K562 (cell line): ENCODE measurements around the gene FKBP15. TPM values are rescaled to one million over a fixed set of nuclear protein-coding genes. Genes with fewer than 3 reads are reported as not detected.
A peak's percentile ranks its signal among the peaks of the same experiment; 100 is the strongest.

Source experiments
- BRF1 ChIP-seq: IDR thresholded peaks from 3 replicates; pipeline ENCODE4 v1.6.1; 2011; ENCODE audit warnings: borderline replicate concordance, mild to moderate bottlenecking; ENCODE audit not compliant: insufficient read length; ENCODE audit errors: extremely low read depth
- CBFA2T3 ChIP-seq: fragments of 450-650 bp; IDR thresholded peaks from 2 replicates; pipeline ENCODE4 v1.6.1; 2017
- CEBPB ChIP-seq: fragments of 450-650 bp; IDR thresholded peaks from 2 replicates; pipeline ENCODE4 v1.6.1; 2016; ENCODE audit warnings: missing genetic modification characterization, missing compliant biosample characterization
- DIDO1 ChIP-seq: fragments of 450-650 bp; IDR thresholded peaks from 2 replicates; pipeline ENCODE4 v1.6.1; 2016; ENCODE audit warnings: low read depth, missing biosample characterization, missing genetic modification characterization
- GMEB1 ChIP-seq: fragments of 250-450 bp; sonication (Bioruptor Pico); IDR thresholded peaks from 2 replicates; pipeline ENCODE4 v1.4.0; 2020; ENCODE audit warnings: mild to moderate bottlenecking
- SETDB1 ChIP-seq: IDR thresholded peaks from one replicate; pipeline ENCODE4 v1.6.1; 2012; ENCODE audit warnings: low read length, control low read depth, inconsistent platforms
- SIN3A ChIP-seq, 2 experiments: fragments of 150-350 bp in 1 of 2; IDR thresholded peaks; 2 replicates each; pipeline ENCODE4 v1.6.1; 2011 to 2016; ENCODE audit warnings: borderline replicate concordance in 2 of 2, low read depth in 2 of 2, low read length in 2 of 2, mild to moderate bottlenecking in 2 of 2, moderate library complexity in 2 of 2; ENCODE audit not compliant: control insufficient read depth in 1 of 2
- SMAD1 ChIP-seq: fragments of 150-350 bp; IDR thresholded peaks from 2 replicates; pipeline ENCODE4 v1.6.1; 2014; ENCODE audit warnings: low read length, low read depth; ENCODE audit not compliant: partially characterized antibody
- TAF15 ChIP-seq: fragments of 200-400 bp; formaldehyde crosslinking; IDR thresholded peaks from 2 replicates; pipeline ENCODE4 v1.6.1; 2017; ENCODE audit warnings: mild to moderate bottlenecking, low read depth, low read length, moderate library complexity
- YY1 ChIP-seq, 3 experiments: IDR thresholded peaks; 2 replicates each; pipeline ENCODE4 v1.6.1; 2011; ENCODE audit warnings: low read length in 2 of 3, mild to moderate bottlenecking in 2 of 3, moderate library complexity in 2 of 3, borderline replicate concordance in 1 of 3, control low read depth in 1 of 3, low read depth in 1 of 3; ENCODE audit not compliant: insufficient read depth in 3 of 3, insufficient replicate concordance in 2 of 3, control insufficient read depth in 1 of 3, insufficient read length in 1 of 3; ENCODE audit errors: extremely low read depth in 1 of 3
- ZNF316 ChIP-seq: fragments of 450-650 bp; IDR thresholded peaks from 2 replicates; pipeline ENCODE4 v1.6.1; 2016
- ZNF668 ChIP-seq: fragments of 250-450 bp; sonication (Bioruptor Pico); IDR thresholded peaks from 2 replicates; pipeline ENCODE4 v1.8.0; 2022; ENCODE audit warnings: mild to moderate bottlenecking, inconsistent platforms
- ZSCAN32 ChIP-seq: fragments of 450-650 bp; formaldehyde crosslinking; IDR thresholded peaks from 2 replicates; pipeline ENCODE4 v1.4.0; 2020; ENCODE audit warnings: mild to moderate bottlenecking, moderate library complexity
- polyA plus RNA-seq, 8 experiments: library from polyadenylated mRNA; depleted of rRNA in 4 of 8; stranded (reverse) in 5 of 8; unstranded in 3 of 8; fragments of >200 nt; fragmentation: Nextera tagmentation in 2 of 8; fragmentation: Illumina TruSeq in 1 of 8; extraction: Ambion mirVana in 2 of 8; extraction: Trizol in 1 of 8; gene quantifications; 2 replicates each; pipeline versions ENCODE4 v1.2.1 to v1.2.3, GENCODE V29; 2011 to 2014; ENCODE audit warnings: inconsistent platforms in 1 of 8, missing spikeins in 1 of 8
- total RNA-seq, 7 experiments: library from RNA; depleted of rRNA in 6 of 7; stranded (reverse); fragments of >200 nt in 6 of 7; fragmentation: Illumina TruSeq in 2 of 7; extraction: Trizol in 2 of 7; gene quantifications; 2 replicates each; pipeline versions ENCODE4 v1.2.1 to v1.2.3, GENCODE V29; 2011 to 2021; ENCODE audit warnings: low replicate concordance in 1 of 7

Gene FKBP15
- total and polyA plus RNA-seq, 9 of the 15 experiments (the other 6 are each of a cell fraction or from before 2014, with no cell fraction given): 8.7 to 38.0 (median 18.9) TPM

GRCh38 chr9:113155911-113156588 is 65.0 kb downstream of the FKBP15 start (continued):
- TF ChIP-seq CEBPB (no peak), DIDO1 (tag) (no peak), YY1 (IDR thresholded peaks at IDR 0.05; ENCODE audit: borderline replicate concordance in 1 of 3, control insufficient read depth in 1 of 3, extremely low read depth in 1 of 3, insufficient read depth in 3 of 3, insufficient read length in 1 of 3, insufficient replicate concordance in 2 of 3, low read depth in 1 of 3, low read length in 2 of 3) (peak in 2 of 3 experiments; percentile 13 to 79), TAF15 (no peak), ZSCAN32 (CRISPR knock-in tag) (no peak), GMEB1 (no peak), ZNF668 (CRISPR knock-in tag) (no peak), SMAD1 (no peak), CBFA2T3 (0 out of 2 replicates have a peak, but pooled peaks have one; percentile 10), ZNF316 (peak; percentile 68), SIN3A (IDR thresholded peaks at IDR 0.05; ENCODE audit: borderline replicate concordance in 2 of 2, control insufficient read depth in 1 of 2, low read depth in 2 of 2, low read length in 2 of 2) (no peak), SETDB1 (no peak), BRF1 (no peak)
- TF ChIP-seq, all 486 proteins: peak for 12
